Central memory CD4-positive, alpha-beta T cell (primary cell): Measurements from ENCODE around the gene DTNBP1.
"Not testable (repeated sequence)": the region's sequence is repeated elsewhere in the genome, so short reads cannot be mapped to it uniquely, and the experiment has no call there.

ENCODE experiments used
- DNase-seq: peaks from one replicate; pipeline ENCODE4 v3.0.0; 2022

The DTNBP1 gene

DNA sequence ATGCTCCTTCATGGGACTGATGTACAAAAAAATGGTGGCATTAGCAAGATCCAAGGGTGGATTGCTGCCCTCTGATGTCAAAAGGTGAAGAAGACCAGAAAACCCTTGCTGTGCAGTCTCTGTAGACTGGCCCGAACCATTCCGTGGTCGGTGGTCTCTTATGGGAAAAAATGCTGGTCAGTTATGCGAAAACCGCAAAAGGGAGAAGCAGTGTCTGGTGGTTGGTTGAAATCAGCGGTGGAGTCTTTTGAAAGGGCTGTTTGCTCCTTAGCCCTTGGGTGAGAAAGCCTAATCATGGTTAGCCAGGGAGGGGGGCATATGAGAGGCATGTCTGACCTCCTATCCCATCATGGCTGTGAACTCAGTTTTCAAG lies 108.1 kb downstream of the DTNBP1 start:
- no peak for DNase-seq

- DNase-seq: no peak
These were observed 109.0 kb downstream of the DTNBP1 start for GRCh38 chr6:15553736-15554294.

DNA sequence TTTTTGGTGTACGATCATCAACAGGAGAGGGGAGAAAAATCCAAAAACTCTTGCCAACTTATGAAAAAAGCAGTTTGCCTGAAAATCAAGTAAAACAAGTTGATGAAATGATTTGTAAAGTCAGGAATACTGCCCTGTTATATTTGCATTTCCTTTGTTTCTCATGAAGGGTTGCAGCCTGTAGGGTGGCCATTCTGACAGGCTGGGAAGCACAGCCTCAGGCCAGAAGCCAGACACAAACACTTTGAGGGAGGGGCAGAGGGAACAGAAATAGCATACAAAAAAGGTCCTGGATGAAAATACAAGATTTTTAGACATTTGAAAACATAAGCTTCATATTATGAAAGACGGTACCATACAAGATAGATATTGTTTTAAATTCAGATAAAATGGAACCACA lies 109.8 kb downstream of the DTNBP1 start:
- no peak for DNase-seq

DNA sequence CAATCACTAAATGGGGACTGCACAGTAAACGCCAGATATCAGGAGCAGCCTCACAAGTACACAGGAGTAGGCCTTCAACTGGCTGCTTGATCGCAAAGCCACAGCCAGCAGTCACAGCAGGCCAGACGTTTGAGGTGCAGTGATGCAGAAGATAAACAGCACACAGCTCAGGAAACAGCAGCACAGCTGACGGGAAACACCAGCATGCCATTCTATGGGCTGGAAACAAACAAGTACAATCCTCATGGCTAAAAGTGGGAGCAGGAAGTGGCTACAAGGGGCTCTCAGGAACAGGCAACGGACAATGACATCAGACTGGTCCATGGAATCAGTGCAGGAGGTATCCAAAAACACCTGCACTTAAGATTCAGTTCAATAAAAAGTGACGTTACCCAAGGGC lies 111.0 kb downstream of the DTNBP1 start:
- no peak for DNase-seq

DNA sequence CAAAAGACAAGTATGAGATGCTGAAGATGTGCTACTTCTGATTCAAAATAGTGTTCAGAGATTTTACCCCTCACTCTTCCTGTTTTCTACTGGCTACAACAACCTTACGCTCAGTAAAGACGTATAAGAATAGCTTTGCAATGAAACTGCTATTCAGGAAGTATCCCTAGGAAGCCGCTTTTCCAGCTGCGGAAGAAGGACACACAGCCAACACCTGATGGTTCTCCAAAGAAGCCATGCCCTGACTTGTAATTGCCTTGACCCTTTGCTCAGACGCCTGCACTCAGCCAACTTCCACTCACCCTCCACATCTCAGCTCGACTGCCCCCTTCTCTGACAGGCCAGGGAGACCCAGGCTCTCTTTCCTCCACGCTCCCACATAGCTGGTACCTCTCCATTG lies 111.6 kb downstream of the DTNBP1 start:
- DNase-seq: no peak

GRCh38 chr6:15550546-15551123 lies 112.2 kb downstream of the DTNBP1 start:
- no peak for DNase-seq

DNA sequence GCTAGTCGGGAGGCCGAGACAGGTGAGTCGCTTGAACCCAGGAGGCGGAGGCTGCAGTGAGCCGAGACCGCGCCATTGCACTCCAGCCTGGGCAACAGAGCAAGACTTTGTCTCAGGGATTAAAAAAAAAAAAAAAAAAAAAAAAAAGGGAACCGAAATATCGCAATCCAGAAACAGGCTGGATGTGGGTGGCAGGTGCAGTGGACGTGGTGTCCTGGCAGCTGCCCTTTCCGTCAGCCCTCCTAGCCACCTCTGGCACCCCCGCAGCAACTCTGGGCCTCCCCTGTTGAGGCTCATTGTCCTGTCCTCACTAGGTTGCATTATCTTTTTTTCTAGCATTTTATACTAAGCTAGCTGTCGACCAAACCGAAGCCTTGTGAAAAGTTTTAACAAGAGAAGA lies 113.5 kb downstream of the DTNBP1 start:
- DNase-seq: no peak

DNA sequence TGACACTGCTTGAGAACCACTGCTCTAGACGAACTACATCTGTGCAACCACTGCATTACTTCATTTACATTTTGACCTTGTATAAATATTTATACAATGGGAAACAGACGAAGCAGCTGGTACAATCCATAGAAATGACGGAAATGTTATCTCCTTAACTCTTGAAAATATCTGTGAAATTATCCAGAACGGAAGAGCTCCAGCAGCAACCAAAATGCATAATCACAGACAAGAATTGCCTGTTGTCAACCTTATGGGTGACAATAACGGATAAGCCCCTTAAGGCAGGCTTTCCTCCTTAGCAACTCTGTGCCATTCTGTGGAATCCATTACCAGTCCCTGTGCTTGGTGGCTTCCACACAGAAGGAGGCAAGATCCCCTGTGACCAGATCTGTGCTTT lies 115.4 kb downstream of the DTNBP1 start:
- DNase-seq: no peak

- DNase-seq: no peak
These were observed 116.2 kb downstream of the DTNBP1 start for GRCh38 chr6:15546591-15546990.

DNA sequence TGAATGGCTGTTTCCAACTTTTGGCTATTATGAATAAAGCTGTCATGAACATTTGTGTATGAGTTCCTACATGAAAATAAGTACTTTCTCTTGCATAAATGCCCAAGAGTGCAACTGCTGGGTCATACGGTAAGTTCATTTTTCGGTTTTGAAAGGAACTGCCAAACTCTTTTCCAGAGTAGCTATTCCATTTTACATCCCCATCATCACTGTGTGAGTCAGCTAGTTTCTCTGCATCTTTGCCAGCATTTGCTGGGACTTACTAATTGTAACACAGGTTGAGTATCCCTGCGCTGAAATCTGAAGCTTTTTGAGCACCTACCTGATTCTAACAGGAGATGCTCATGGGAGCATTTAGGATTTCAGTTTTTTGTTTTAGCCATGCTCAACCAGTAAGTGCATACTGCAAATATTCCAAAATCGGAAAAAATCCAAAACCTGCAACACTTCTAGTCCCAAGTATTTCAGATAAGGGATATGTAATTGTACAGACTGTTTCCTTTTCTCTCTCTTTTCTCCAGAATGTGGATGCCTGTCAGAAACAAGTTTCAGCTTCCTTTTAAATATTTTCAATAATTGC lies 118.4 kb downstream of the DTNBP1 start:
- no peak for DNase-seq

DNA sequence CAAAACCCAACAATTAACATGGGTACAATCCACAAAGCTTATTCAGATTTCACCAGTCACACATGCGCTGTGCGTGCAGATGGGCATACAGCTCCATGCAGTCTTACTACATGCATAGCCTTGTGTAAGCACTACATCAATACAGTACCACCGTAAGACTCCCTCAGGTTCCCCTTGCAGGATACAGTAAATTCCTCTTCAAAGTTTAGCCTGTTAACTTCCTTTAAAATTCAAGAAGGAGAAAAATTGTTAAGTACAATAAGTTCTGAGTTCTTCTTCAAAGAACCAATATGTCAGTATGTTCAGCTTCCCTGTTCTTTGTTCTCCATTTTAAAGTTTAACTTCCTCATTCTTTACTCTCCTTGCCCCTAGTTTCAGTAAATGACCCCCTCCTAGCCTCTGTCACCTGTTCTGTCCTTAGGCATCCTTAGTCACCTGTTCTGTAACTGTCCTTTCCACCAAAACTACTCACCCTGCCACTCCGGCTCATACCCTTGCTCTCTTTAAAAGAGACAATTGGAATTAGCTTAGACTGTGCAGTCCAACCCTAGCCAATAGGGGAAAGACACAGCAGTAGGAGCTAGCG lies 119.4 kb downstream of the DTNBP1 start:
- DNase-seq: not testable (repeated sequence)

- no peak for DNase-seq
These were observed 123.0 kb downstream of the DTNBP1 start for GRCh38 chr6:15539722-15540270.

GRCh38 chr6:15538766-15539495 lies 123.9 kb downstream of the DTNBP1 start:
- DNase-seq: no peak

- no peak for DNase-seq
These were observed 124.7 kb downstream of the DTNBP1 start for GRCh38 chr6:15538106-15538505.

DNA sequence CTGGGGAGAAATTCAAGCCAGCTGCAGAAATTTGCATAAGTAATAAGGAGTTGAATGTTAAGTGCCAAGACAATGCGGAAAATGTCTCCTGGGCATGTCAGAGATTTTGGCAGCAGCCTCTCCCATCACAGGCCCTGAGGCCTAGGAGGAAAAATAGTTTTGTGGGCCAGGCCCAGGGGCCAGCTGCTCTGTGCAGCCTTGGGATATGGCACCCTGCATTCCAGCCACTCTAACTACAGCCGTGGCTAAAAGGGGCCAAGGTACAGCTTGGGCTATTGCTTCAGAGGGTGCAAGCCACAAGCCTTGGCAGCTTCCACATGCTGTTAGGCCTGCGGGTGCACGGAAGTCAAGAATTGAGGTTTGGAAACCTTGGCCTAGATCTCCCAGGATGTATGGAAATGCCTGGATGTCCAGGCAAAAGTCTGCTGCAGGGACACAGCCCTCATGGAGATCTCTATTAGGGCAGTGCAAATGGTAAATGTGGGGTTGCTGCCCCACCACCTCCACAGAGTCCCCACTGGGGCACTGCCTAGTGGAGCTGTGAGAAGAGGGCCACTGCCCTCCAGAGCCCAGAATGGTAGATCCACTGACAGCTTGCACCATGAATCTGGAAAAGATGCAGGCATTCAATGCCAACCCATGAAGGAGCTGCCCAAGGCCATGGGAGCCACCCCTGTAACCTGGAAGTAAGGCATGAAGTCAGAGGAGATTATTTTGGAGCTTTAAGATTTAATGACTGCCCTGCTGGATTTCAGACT lies 126.5 kb downstream of the DTNBP1 start:
- DNase-seq: no peak

- DNase-seq: no peak
These were observed 127.2 kb downstream of the DTNBP1 start for GRCh38 chr6:15535495-15536197.

DNA sequence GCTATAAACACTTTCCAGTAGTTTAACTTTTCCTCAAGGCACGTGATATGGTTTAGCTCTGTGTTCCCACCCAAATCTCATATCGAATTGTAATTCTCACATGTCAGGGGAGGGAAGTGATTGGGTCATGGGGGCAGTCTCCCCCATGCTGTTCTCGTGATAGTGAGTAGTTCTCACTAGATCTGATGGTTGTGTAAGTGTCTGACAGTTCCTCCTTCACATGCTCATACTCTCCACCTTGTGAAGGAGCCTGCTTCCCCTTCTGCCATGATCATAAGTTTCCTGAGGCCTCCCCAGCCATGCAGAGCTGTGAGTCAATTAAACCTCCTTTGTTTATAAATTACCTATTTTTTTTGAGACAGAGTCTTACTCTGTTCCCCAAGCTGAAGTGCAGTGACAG lies 127.9 kb downstream of the DTNBP1 start:
- no peak for DNase-seq

- DNase-seq: no peak
These were observed 129.3 kb downstream of the DTNBP1 start for GRCh38 chr6:15533379-15534026.

GRCh38 chr6:15531973-15532372 lies 130.9 kb downstream of the DTNBP1 start:
- DNase-seq: no peak

DNA sequence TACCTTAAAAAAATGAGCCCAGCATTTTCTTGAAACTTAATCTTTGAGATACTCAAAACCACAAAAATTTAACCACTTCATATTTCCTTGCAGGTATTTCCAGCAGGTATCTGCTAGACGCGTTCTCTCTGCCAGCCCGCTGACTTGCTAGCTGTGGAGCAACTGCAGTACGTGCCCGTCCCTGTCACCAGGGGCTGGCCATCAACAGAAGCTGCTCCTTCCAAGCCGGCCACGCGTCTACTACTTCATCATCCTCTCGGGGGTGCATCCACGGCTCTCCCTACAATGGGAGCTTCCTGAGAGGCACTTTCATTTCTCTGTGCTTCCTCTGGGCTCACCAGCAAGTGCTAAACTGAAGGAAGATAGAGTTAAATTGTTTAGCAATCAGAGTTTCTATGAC lies 132.4 kb downstream of the DTNBP1 start:
- no peak for DNase-seq

- no peak for DNase-seq
These were observed 134.0 kb downstream of the DTNBP1 start for GRCh38 chr6:15528870-15529269.
